Measurements from ENCODE around the gene RANBP3.

DNA sequence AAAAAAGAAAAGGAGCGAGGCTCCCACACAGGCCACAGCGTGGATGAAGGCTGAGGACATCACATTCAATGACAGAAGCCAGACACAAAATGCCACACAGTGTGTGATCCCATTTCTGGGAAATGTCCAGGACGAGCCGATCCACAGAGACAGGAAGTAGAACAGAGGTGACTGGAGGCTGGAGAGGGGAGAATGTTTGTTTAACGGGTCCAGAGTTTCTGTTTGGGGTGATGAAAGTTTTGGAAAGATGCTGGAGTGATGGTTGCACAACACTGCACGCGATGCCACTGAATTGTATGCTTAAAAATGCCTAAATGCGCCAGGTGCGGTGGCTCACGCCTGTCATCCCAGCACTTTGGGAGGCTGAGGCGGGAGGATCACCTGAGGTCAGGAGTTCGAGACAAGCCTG is 107.0 kb downstream of the RANBP3 start:
- TF ChIP-seq, protein P1, sequence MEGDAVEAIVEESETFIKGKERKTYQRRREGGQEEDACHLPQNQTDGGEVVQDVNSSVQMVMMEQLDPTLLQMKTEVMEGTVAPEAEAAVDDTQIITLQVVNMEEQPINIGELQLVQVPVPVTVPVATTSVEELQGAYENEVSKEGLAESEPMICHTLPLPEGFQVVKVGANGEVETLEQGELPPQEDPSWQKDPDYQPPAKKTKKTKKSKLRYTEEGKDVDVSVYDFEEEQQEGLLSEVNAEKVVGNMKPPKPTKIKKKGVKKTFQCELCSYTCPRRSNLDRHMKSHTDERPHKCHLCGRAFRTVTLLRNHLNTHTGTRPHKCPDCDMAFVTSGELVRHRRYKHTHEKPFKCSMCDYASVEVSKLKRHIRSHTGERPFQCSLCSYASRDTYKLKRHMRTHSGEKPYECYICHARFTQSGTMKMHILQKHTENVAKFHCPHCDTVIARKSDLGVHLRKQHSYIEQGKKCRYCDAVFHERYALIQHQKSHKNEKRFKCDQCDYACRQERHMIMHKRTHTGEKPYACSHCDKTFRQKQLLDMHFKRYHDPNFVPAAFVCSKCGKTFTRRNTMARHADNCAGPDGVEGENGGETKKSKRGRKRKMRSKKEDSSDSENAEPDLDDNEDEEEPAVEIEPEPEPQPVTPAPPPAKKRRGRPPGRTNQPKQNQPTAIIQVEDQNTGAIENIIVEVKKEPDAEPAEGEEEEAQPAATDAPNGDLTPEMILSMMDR (IDR thresholded peaks at IDR 0.05; ENCODE audit: borderline replicate concordance, extremely low read depth, low read length, poor library complexity, severe bottlenecking), result no peak
- no peak for TF ChIP-seq EZH2 (IDR thresholded peaks at IDR 0.05; ENCODE audit: borderline replicate concordance, low read depth, low read length, severe bottlenecking)
